SH-SY5Y (cell line): ENCODE data around the gene PSD4.

ENCODE experiments used
- GATA2 ChIP-seq: IDR thresholded peaks from 2 replicates; pipeline ENCODE4 v1.6.1; 2011; ENCODE audit warnings: mild to moderate bottlenecking, low read depth, low read length
- GATA3 ChIP-seq: IDR thresholded peaks from 2 replicates; pipeline ENCODE4 v1.6.1; 2011; ENCODE audit warnings: low read depth, mild to moderate bottlenecking, low read length, moderate library complexity

DNA sequence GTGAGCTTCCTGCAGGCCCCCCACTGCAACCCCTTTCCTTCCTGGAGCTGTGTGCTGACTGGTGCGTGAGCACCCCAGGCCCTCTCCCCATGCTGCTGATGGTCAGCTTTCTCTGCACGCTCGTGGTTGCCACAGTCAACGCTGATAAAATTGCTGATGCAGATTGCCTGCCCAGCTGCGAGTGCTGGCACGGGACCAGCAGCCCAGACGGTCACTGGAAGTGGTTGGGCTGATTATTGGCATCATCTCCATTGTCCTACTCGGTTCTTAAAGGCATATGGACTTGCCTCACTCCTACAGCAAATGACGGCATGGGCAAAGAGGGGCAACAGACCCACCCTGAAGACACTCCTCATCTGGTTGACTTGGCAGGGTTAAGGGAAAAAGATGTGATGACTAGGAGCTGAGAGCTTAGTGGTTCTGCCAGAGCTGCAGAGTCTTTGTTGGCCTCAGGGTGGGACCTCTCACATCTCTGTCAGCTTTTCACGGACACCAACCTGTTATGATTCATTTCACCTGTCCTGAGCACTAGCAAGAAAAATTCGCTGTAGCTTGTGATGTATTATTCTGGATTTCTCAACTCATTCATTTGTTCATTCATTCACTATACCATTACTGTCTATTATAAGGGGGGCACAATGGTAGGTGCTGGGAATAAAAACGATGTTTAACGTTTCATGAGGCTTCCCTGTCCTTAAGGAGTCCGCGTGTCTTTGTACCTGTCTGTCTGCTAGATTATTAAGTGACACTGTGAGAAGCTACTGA, 66.6 kb downstream of the PSD4 start:
- TF ChIP-seq GATA3 (no peak), GATA2 (peak; percentile 69)
